ENCODE measurements around the gene THAP8.

Gene THAP8

DNA sequence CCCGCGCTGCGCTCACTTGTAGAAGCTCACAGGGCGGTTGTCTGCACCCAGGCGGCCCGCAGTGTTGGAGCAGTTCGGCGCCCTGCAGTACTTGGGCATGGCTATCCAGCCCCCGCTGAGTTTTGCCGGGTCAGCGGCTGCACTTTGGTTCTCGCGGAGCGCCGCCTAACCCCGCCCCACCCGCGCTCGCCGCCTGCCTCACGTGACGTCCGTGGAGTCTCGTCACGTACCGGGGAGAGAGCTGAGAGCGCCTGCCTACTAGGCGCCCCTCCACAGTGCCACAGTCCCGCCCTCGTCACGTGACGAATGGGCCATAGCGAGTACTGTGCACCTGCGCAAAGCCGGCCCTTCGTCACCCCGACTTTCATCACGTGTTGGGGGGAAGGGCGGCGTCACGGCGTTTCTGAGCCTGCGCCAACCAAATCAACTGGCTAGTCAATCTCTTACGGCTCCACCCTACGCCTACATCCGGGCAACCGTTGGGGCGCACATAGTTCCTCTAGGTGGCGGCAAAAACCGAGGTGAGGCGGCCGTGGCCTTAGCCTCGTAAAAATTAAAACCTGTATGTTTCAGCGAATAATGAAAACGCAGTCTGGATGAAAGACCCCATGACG is at the start of gene THAP8:
Gene THAP8 (minus strand): TSS at position 167 of the 614 bp plus-strand sequence. CDS start 68 bp downstream, at position 99.
- DNase-seq (ENCODE audit: low read depth in 2 of 2): peak; percentile 98

DNA sequence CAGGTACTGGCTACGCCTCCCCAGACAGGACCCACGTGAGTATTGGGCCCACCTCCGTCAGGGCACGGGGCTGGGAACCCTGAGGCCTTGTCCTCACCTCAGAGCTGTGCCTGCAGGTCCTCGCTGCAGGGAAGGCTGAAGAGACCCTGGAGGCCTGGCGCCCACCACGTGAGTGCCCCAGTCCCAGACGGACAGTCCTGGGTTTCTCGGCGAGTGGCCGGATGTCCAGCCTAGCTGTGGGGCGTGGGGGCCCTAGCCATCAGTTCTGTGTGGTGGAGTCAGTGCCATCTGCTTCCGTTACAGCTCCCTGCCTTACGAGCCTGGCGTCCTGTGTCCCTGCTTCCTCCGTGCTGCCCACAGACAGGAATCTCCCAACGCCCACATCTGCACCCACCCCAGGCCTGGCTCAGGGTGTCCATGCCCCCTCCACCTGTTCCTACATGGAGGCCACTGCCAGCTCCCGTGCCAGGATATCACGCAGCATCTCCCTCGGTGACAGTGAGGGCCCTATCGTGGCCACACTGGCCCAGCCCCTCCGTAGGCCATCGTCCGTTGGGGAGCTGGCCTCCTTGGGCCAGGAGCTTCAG is 49.0 kb upstream of the THAP8 start:
- DNase-seq (ENCODE audit: low read depth in 2 of 2): no peak

DNA sequence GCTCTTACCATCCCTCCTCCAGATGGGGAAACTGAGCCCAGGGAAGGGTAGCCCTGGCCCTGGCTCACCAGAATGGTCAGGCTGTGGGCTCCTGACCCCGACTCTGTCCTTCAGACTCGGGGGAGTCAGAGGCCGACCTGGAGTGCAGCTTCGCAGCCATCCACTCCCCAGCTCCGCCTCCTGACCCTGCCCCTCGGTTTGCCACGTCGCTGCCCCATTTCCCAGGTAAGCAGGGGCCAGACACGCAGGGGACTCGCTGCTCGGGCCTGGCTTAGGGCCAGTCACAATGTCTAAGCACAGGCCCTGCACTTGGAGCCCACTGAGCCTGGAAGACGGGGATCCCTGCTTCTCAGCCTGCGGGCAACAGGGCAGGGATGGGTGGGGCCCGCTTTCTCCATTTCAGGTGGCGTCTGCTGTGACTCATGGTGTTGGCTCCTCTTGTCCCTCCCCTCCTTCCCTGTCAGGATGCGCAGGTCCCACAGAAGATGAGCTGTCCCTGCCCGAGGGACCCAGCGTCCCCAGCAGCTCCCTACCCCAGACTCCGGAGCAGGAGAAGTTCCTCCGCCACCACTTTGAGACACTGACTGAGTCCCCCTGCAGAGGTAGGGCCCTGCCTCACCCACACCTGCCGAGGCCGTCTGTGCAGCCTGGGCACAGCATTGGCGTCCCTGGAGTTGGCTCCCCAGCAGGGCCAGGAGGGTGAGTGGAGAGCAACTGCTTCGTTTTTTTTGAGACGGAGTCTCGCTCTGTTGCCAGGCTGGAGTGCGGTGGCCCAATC is 47.7 kb upstream of the THAP8 start:
- no peak for DNase-seq (ENCODE audit: low read depth in 2 of 2)

DNA sequence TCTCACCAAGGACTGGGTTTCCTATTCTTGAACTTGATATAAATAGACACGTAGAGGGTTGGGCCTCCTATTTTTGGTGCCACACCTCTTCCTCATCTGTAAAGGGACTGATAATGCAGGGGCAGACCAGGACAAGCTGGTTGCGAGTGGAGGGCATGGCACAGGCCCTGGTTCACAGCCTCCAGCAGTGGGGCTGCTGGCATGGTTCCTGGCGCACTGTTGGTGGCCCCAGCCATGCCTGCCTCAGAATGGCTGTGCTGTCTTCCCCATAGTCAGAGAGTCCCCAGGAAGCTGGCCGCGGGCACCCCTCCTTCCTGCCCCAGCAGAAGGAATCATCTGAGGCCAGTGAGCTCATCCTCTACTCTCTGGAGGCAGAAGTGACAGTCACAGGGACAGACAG is 46.4 kb upstream of the THAP8 start:
- no peak for DNase-seq (ENCODE audit: low read depth in 2 of 2)

DNA sequence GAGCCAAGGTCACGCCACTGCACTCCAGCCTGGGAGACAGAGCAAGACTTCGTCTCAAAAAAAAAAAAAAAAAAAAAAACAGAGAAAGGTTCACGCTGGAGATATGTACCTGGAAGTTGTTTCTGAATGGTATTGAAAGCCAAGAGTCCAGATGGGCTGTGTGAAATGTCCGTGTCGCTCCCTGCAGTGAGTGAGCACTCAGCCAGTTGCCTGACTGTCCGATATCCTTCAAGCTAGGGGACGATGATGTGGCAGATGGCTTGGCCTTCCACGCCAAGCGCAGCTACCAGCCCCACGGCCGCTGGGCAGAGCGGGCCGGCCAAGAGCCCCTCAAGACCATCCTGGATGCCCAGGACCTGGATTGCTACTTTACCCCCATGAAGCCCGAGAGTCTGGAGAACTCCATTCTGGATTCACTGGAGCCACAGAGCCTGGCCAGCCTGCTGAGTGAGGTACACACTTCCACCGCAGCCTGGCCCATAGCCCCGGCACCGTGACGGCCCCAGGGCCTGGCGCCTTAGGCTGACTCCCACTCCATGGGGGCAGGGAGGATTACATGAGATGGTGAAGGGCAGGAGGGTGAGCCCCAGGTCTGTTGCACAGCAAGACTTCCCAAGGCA is 45.2 kb upstream of the THAP8 start:
- no peak for DNase-seq (ENCODE audit: low read depth in 2 of 2)

GRCh38 chr19:36097036-36097435 is 43.0 kb upstream of the THAP8 start:
- no peak for DNase-seq (ENCODE audit: low read depth in 2 of 2)

DNA sequence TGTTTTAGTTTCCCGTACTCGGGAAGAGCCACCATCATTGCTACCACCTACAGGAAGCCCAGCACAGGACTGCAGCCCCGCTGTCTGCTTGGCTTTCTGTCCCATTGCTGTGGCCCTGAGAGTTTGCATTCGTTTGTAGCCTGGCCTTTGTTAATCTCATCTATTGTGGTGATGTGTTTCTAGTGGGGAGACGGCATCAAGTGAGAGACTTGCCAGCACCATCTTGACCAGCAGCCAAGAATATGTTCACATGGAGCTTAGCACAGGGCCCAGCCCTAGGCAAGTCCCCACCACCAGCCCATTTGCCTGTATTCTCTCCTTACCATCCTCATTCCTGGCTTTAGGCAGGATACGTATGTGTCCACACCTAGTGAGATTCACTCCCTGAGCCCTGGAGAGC is 39.6 kb upstream of the THAP8 start:
- DNase-seq (ENCODE audit: low read depth in 2 of 2): no peak

GRCh38 chr19:36093146-36093662 is 39.1 kb upstream of the THAP8 start:
- DNase-seq (ENCODE audit: low read depth in 2 of 2): no peak

DNA sequence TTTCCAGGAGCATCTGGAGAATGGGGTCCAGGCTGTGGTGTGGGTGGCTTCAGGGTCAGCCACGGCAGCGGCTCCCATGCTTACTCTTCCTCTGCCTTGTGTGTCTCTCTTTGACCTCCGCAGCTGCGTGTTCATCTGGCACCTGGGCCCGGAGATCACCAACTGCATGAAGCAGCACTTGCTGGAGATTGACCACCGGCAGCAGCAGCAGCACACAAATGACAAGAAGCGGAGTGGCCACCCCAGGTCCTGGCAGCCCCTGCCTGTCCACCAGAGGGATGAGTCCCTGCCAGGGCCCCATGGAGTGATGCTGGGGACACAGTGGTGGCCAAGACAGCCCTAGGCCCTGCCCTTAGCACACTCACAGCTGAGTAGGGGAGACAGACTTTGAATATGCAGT is 38.5 kb upstream of the THAP8 start:
- DNase-seq (ENCODE audit: low read depth in 2 of 2): no peak

DNA sequence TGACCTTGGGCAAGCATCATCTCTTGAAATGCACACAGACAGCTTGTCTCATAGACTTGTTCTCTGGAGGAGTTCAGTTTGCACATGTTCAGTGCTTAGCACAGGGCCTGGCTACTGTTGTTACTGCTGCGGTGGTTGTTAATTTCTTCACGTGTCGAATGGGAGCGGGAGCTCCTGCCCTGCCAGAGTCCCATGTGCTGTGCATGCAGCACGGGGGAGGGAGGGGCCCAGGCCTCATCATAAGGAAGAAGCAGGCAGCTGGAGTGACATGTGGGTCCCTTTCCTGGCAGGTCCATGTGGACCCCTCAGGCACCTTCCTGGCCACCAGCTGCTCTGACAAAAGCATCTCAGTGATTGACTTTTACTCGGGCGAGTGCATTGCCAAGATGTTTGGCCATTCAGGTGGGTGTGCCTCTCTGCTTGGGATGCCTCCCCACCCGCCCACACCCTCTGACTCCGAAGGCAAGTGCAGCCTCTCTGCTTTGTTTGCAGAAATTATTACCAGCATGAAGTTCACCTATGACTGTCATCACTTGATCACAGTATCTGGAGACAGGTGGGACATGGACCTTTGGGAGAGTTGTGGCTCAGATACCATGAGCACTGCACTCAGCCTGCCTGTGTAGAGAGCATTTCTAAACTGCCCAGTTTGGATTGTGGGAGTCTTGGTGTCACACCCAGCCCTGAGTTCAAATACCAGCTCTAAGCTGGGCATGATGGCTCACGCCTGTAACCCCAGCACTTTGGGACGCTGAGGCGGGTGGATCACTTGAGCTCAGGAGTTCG is 37.0 kb upstream of the THAP8 start:
- no peak for DNase-seq (ENCODE audit: low read depth in 2 of 2)

DNA sequence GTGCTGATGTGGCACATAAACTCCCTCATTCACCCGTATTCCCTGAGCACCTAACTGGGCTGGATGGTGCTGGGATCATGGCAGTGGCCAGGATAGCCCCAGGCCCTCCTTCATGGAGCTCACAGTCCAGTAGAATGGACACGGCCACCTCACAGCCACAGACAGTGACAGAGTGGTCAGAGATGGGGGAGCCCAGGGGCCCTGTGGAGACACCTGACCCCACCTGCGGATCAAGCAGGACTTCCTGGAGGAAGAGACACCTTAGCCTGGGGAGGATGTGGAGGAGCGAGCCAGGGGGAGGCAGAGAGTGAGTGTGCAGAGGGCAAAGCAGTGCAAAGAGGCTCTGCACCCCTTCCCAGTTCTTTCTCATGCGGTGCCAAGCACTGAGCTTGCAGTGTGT is 35.8 kb upstream of the THAP8 start:
- DNase-seq (ENCODE audit: low read depth in 2 of 2): no peak

GRCh38 chr19:36086326-36086725 is 32.2 kb upstream of the THAP8 start:
- no peak for DNase-seq (ENCODE audit: low read depth in 2 of 2)

- DNase-seq (ENCODE audit: low read depth in 2 of 2): no peak
These were observed 30.3 kb upstream of the THAP8 start for GRCh38 chr19:36084231-36085009.

- no peak for DNase-seq (ENCODE audit: low read depth in 2 of 2)
These were observed 28.8 kb upstream of the THAP8 start for GRCh38 chr19:36082916-36083315.

GRCh38 chr19:36081894-36082293 is 27.8 kb upstream of the THAP8 start:
- DNase-seq (ENCODE audit: low read depth in 2 of 2): no peak

- DNase-seq (ENCODE audit: low read depth in 2 of 2): no peak
These were observed 27.3 kb upstream of the THAP8 start for GRCh38 chr19:36081385-36081784.

DNA sequence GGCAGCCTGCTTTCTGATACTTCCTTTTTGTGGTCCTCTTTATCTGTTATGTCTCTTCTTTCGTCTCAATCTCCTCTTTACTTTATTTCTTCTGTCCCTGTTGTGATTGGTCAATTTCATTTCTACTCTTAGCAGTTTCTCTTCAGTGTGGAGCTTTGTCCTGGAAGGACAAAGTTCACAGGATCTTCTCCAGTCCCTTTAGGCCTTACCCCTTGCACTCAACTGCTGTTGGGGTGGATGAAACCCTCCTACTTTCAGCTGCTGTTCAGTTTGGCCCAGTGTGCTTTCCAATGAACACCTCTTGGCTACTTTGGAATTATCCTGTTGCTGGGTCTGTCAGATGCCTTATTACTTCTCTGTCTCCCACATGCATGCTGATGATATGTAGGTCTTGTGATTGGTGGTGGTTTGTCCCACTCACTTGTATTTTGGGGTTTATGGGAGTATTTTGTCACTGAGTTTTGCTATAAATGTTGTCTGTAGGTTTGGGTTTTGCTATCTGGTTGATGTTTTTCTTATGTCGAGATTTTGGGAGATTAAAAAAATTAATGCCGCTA is 25.4 kb upstream of the THAP8 start:
- no peak for DNase-seq (ENCODE audit: low read depth in 2 of 2)

DNA sequence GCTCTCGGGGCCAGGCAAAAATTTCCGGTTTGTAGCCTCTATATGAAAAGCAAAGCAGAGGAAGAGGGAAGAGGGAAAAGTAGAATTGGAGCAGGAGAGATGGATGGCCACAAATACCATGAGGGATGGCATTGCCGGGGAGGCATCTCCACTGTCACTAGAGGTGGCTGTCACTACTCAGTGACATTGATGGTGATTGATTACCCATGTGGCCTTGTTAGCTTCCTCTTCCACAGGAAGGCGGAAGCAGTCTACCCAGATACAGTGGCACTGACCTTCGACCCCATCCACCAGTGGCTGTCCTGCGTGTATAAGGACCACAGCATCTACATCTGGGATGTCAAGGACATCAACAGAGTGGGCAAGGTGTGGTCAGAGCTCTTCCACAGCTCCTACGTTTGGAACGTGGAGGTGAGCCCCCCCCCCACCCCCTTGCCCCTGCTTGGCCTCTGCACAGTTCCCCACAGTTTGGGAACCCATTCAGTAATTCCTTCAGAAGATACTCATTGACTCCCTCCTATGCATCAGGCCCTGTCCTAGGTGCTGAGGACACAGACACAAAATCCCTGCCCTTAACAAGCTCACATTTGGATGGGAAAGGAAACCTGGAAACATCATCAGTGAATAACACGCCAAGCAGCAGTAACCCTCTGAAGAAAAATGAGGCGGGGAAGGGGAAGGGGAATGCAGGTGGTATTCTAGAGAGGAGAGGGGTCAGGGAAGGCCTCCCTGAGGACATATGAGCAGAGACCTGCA is 19.2 kb upstream of the THAP8 start:
- DNase-seq (ENCODE audit: low read depth in 2 of 2): no peak

- no peak for DNase-seq (ENCODE audit: low read depth in 2 of 2)
These were observed 18.0 kb upstream of the THAP8 start for GRCh38 chr19:36072081-36072480.

Data from fibroblast of skin of left biceps (primary cell).